ENCODE results near the gene SORBS2.
"Not testable (repeated sequence)": the region's sequence is repeated elsewhere in the genome, so short reads cannot be mapped to it uniquely, and the experiment has no call there.

SORBS2 gene, protein sequence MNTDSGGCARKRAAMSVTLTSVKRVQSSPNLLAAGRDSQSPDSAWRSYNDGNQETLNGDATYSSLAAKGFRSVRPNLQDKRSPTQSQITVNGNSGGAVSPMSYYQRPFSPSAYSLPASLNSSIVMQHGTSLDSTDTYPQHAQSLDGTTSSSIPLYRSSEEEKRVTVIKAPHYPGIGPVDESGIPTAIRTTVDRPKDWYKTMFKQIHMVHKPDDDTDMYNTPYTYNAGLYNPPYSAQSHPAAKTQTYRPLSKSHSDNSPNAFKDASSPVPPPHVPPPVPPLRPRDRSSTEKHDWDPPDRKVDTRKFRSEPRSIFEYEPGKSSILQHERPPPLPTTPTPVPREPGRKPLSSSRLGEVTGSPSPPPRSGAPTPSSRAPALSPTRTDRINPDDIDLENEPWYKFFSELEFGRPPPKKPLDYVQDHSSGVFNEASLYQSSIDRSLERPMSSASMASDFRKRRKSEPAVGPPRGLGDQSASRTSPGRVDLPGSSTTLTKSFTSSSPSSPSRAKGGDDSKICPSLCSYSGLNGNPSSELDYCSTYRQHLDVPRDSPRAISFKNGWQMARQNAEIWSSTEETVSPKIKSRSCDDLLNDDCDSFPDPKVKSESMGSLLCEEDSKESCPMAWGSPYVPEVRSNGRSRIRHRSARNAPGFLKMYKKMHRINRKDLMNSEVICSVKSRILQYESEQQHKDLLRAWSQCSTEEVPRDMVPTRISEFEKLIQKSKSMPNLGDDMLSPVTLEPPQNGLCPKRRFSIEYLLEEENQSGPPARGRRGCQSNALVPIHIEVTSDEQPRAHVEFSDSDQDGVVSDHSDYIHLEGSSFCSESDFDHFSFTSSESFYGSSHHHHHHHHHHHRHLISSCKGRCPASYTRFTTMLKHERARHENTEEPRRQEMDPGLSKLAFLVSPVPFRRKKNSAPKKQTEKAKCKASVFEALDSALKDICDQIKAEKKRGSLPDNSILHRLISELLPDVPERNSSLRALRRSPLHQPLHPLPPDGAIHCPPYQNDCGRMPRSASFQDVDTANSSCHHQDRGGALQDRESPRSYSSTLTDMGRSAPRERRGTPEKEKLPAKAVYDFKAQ (N-terminal part only)

DNA sequence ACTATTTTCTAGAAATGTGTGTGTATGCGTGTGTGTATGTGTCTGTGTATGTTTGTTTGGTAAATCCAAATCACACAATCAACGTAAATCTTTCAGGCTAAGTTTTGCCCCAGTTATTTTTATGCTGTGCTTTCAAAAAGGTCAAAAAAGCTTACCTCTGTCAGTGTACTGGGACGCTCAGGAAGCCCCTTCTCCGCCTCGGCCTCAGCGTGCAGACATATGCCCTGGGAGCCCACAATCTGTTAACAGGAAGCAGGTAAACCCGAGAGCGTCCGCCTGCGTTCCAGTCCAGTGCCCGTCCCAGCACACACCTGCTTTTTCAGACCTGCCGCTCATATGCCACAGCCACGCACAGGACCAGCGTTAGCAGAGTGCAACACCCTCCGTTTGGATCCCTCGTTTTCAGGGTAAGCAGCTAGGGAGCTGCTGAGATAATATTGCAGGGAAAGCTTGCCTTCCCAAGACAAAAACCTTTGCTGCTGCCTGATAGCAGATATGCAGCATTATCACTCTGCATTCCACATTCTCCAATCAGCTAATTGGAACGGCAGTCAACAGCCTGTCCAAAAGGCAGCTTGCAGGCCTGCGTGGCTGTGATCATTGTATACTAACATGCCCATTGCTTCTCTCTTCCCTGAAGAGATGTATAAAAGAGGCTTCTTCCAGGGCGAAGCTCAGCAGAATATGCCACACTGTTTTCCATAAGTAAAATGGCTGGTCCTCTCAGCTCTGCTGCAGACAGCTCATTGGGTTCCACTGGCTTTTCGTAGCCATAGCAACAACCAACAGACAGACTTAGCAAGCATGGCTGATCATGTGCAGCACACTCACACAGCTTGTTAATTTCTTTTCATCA is at the start of gene SORBS2:
Gene SORBS2 (minus strand): TSS at position 686 of the 856 bp plus-strand sequence. CDS start 121,623 bp downstream, outside the sequence.
- no peak for TF ChIP-seq CTCF (IDR thresholded peaks at IDR 0.05; ENCODE audit: extremely low read depth, missing control alignments)
- DNase-seq (ENCODE audit: low spot score) = peak; percentile 45

DNA sequence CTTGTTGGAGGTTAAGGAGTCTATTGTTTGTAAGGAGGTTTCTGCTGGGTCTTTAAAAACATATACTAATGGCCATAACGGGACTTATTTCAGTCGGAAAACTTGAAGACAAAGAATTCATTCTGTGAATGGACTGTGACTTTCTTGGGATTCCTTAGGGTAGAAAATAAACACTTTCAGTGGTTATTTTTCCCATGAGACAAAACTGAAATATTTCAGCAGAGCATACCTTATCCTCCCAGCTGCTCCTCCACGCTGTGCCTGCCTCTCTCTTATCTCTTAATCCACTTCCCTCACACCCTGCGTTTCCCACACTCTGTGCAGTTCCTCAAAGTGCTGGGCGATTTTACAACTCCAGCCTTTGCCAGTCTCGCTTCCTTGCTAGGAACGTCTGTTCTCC is 47.1 kb upstream of the SORBS2 start:
- TF ChIP-seq CTCF (IDR thresholded peaks at IDR 0.05; ENCODE audit: extremely low read depth, missing control alignments) = no peak
- DNase-seq (ENCODE audit: low spot score) = no peak

DNA sequence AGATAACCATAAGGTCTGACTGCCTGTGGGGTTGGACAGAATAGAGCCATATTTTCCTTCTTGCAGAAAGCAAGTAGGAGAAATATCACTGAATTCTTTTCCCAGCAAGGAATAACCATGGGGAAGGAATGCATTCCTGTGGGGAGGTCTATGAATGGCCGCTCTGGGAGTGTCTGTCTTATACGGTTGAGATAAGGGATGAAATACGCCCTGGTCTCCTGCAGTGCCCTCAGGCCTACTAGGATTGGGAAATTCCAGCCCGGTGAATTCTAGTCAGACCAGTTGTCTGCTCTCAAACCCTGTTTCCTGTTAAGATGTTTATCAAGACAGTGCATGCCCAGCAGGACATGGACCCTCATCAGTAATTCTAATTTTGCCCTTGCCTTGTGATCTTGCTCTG is 45.6 kb upstream of the SORBS2 start:
- DNase-seq (ENCODE audit: low spot score) = not testable (repeated sequence)

- no peak for TF ChIP-seq CTCF (IDR thresholded peaks at IDR 0.05; ENCODE audit: extremely low read depth, missing control alignments)
- no peak for DNase-seq (ENCODE audit: low spot score)
Measured at GRCh38 chr4:185853841-185854240, 41.8 kb upstream of the SORBS2 start.

- DNase-seq (ENCODE audit: low spot score) = no peak
- TF ChIP-seq CTCF (IDR thresholded peaks at IDR 0.05; ENCODE audit: extremely low read depth, missing control alignments) = no peak
Measured at GRCh38 chr4:185852961-185853360, 41.0 kb upstream of the SORBS2 start.

GRCh38 chr4:185849664-185850550 is 37.9 kb upstream of the SORBS2 start:
- TF ChIP-seq CTCF (IDR thresholded peaks at IDR 0.05; ENCODE audit: extremely low read depth, missing control alignments) = no peak
- DNase-seq (ENCODE audit: low spot score) = no peak
